ENCODE results near the gene NSUN3.

DNA sequence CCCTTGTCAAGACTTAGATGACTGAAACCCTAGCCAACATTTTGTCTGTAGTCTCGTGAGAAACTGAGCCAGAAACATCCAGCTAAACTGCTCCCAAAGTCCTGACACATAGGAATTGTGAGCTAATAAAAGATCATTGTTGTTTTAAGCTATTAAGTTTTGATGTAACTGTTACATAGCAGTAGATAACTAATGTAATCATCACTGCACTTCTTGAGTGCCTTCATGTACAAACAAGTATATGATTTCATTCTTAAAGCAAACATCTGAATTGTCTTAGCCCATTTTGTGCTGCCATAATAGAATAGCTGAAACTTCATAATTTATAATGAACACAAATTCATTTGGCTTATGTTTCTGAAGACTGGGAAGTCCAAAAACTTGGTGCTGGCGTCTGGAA lies 87.3 kb downstream of the NSUN3 start:
- TF ChIP-seq, protein P1, sequence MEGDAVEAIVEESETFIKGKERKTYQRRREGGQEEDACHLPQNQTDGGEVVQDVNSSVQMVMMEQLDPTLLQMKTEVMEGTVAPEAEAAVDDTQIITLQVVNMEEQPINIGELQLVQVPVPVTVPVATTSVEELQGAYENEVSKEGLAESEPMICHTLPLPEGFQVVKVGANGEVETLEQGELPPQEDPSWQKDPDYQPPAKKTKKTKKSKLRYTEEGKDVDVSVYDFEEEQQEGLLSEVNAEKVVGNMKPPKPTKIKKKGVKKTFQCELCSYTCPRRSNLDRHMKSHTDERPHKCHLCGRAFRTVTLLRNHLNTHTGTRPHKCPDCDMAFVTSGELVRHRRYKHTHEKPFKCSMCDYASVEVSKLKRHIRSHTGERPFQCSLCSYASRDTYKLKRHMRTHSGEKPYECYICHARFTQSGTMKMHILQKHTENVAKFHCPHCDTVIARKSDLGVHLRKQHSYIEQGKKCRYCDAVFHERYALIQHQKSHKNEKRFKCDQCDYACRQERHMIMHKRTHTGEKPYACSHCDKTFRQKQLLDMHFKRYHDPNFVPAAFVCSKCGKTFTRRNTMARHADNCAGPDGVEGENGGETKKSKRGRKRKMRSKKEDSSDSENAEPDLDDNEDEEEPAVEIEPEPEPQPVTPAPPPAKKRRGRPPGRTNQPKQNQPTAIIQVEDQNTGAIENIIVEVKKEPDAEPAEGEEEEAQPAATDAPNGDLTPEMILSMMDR (conservative IDR thresholded peaks at IDR 0.05): no peak
- no peak for TF ChIP-seq EZH2 (IDR thresholded peaks at IDR 0.05; ENCODE audit: low read depth)
